CD4-positive, alpha-beta memory T cell (primary cell): ENCODE results near the gene SLC4A3. TPM values are rescaled to one million over a fixed set of nuclear protein-coding genes. Genes with fewer than 3 reads are reported as not detected.
A peak's percentile ranks its signal among the peaks of the same experiment; 100 is the strongest.

Experiments
- CTCF ChIA-PET: fragments of 350-600 bp; sonication (Branson Sonifier 250); formaldehyde crosslinking; loops from one replicate; lab custom pipeline; 2021; ENCODE audit warnings: inconsistent platforms; ENCODE audit not compliant: partially characterized antibody; lab: Charles Lee
- POLR2A ChIA-PET: fragments of 350-600 bp; sonication (Branson Sonifier 250); formaldehyde crosslinking; loops from one replicate; lab custom pipeline; 2021; ENCODE audit not compliant: partially characterized antibody; lab: Charles Lee
- DNase-seq, 5 donors: peaks; one replicate each; pipeline versions ENCODE4 v3.0.0 to v3.0.0-alpha.2; 2020 to 2022; ENCODE audit warnings: mixed read lengths in 1 of 5
- H3K27ac ChIP-seq: one replicate; pipeline ENCODE4 v1.7.0; 2013; ENCODE audit warnings: low read depth, low read length
- H3K27me3 ChIP-seq: 2 replicates; pipeline ENCODE4 v1.7.0; 2013; ENCODE audit warnings: mild to moderate bottlenecking, low read length, moderate library complexity; ENCODE audit not compliant: insufficient read depth
- H3K36me3 ChIP-seq: 2 replicates; pipeline ENCODE4 v1.7.0; 2013; ENCODE audit warnings: mild to moderate bottlenecking, low read length, moderate library complexity; ENCODE audit not compliant: insufficient read depth
- H3K4me1 ChIP-seq: 2 replicates; pipeline ENCODE4 v1.7.0; 2013; ENCODE audit warnings: mild to moderate bottlenecking, low read length, moderate library complexity; ENCODE audit not compliant: insufficient read depth
- H3K4me3 ChIP-seq, 2 donors: one replicate each; pipeline ENCODE4 v1.7.0; 2013; ENCODE audit warnings: low read length in 2 of 2, mild to moderate bottlenecking in 1 of 2
- H3K9me3 ChIP-seq, 2 donors: one replicate each; pipeline ENCODE4 v1.7.0; 2013; ENCODE audit warnings: low read length in 2 of 2, control low read depth in 1 of 2; ENCODE audit not compliant: control insufficient read depth in 1 of 2
- H3K27ac Mint-ChIP-seq, 7 donors: one replicate each; pipeline ENCODE4 v1.8.0; 2020 to 2021; ENCODE audit warnings: mixed read lengths in 7 of 7, mild to moderate bottlenecking in 6 of 7, inconsistent platforms in 3 of 7, moderate library complexity in 3 of 7
- H3K27me3 Mint-ChIP-seq, 2 donors: one replicate each; pipeline ENCODE4 v1.8.0; 2020 to 2021; ENCODE audit warnings: mixed read lengths in 2 of 2
- H3K36me3 Mint-ChIP-seq, 2 donors: one replicate each; pipeline ENCODE4 v1.8.0; 2020 to 2021; ENCODE audit warnings: mixed read lengths in 2 of 2, inconsistent platforms in 1 of 2, mild to moderate bottlenecking in 1 of 2
- H3K4me1 Mint-ChIP-seq, 4 donors: one replicate each; pipeline ENCODE4 v1.8.0; 2020 to 2021; ENCODE audit warnings: mixed read lengths in 4 of 4, mild to moderate bottlenecking in 1 of 4
- H3K4me3 Mint-ChIP-seq, 8 donors: one replicate each; pipeline ENCODE4 v1.8.0; 2020 to 2021; ENCODE audit warnings: mixed read lengths in 8 of 8, mild to moderate bottlenecking in 7 of 8, moderate library complexity in 6 of 8, inconsistent platforms in 3 of 8
- H3K9me3 Mint-ChIP-seq, 8 donors: one replicate each; pipeline ENCODE4 v1.8.0; 2020 to 2021; ENCODE audit warnings: mixed read lengths in 8 of 8, mild to moderate bottlenecking in 5 of 8, inconsistent platforms in 3 of 8, moderate library complexity in 1 of 8
- intact Hi-C: fragments of 100-400 bp; cut with micrococcal nuclease; formaldehyde crosslinking; loops from one replicate; pipeline ENCODE4 v1.15.1; 2023
- polyA plus RNA-seq, 2 donors: library from polyadenylated mRNA; unstranded; fragments of 300-500 nt; fragmentation: Illumina TruSeq; gene quantifications; one replicate each; pipeline ENCODE4 v1.2.3, GENCODE V29; 2021
- total RNA-seq, 2 experiments: library from RNA; stranded (reverse); gene quantifications; one replicate each; pipeline ENCODE4 v1.2.3, GENCODE V29; 2021

SLC4A3 gene
- total and polyA plus RNA-seq, 4 experiments from 2014 or later = not detected

- H3K36me3 ChIP-seq = no peaks in the 10 kb centered on the region
- H3K27ac ChIP-seq = no peak overlapping the region
- H3K9me3 Mint-ChIP-seq = no peaks in the 10 kb centered on the region
- H3K36me3 Mint-ChIP-seq = no peaks in the 10 kb centered on the region
- peaks cover 1 to 6% of the 10 kb centered on the region in 2 donors for H3K27me3 Mint-ChIP-seq
- no peaks in the 10 kb centered on the region for H3K27me3 ChIP-seq
- H3K4me3 Mint-ChIP-seq = no peak overlapping the region
- ChIA-PET POLR2A (no interaction called here), CTCF (interaction anchor here (1.0 kb wide), 1 partner anchor 80 kb away, joined by 3 read pairs; no protein-coding TSS in a partner anchor)
- no peaks in the 10 kb centered on the region for H3K9me3 ChIP-seq
- H3K4me3 ChIP-seq = no peak overlapping the region
- H3K4me1 ChIP-seq = no peaks in the 10 kb centered on the region
- no peaks in the 10 kb centered on the region for H3K4me1 Mint-ChIP-seq
- intact Hi-C loops = no loop called here
- no peak for DNase-seq
- peak overlapping the region in 1 of 7 donors; percentile 61 for H3K27ac Mint-ChIP-seq
Measured at GRCh38 chr2:219620546-219620945, 6.9 kb upstream of the SLC4A3 start.

GRCh38 chr2:219621935-219622334 is 5.5 kb upstream of the SLC4A3 start:
- Mint-ChIP-seq H3K4me1 (peaks cover 0 to 6% (median 4%) of the 10 kb centered on the region in 4 donors), H3K27me3 (peaks cover 8 to 16% of the 10 kb centered on the region in 2 donors), H3K9me3 (no peaks in the 10 kb centered on the region), H3K4me3 (no peak overlapping the region), H3K36me3 (no peaks in the 10 kb centered on the region), H3K27ac (no peak overlapping the region)
- H3K9me3 ChIP-seq = no peaks in the 10 kb centered on the region
- intact Hi-C loops = no loop called here
- ChIA-PET POLR2A (no interaction called here), CTCF (no interaction called here)
- H3K4me1 ChIP-seq = no peaks in the 10 kb centered on the region
- H3K27me3 ChIP-seq = peaks cover 8% of the 10 kb centered on the region
- no peak overlapping the region for H3K4me3 ChIP-seq
- H3K36me3 ChIP-seq = no peaks in the 10 kb centered on the region
- DNase-seq = no peak
- H3K27ac ChIP-seq = no peak overlapping the region

- H3K4me3 Mint-ChIP-seq = no peak overlapping the region
- CTCF ChIA-PET = no interaction called here
Measured at GRCh38 chr2:219622472-219622871, 5.0 kb upstream of the SLC4A3 start.

GRCh38 chr2:219624565-219624964 is 2.9 kb upstream of the SLC4A3 start:
- no peak overlapping the region for H3K27ac ChIP-seq
- Mint-ChIP-seq H3K9me3 (no peaks in the 10 kb centered on the region), H3K36me3 (no peaks in the 10 kb centered on the region), H3K4me1 (peaks cover 0 to 8% (median 6%) of the 10 kb centered on the region in 4 donors), H3K27ac (no peak overlapping the region), H3K27me3 (peaks cover 15 to 20% of the 10 kb centered on the region in 2 donors), H3K4me3 (no peak overlapping the region)
- CTCF ChIA-PET = interaction anchor here (1.0 to 1.3 kb wide), 2 partner anchors 24 to 64 kb away, joined by 3 to 4 read pairs; no protein-coding TSS in a partner anchor
- intact Hi-C loops = no loop called here
- H3K4me1 ChIP-seq = no peaks in the 10 kb centered on the region
- H3K9me3 ChIP-seq = no peaks in the 10 kb centered on the region
- peaks cover 20% of the 10 kb centered on the region for H3K27me3 ChIP-seq
- H3K4me3 ChIP-seq = no peak overlapping the region
- no peak for DNase-seq
- POLR2A ChIA-PET = no interaction called here
- H3K36me3 ChIP-seq = no peaks in the 10 kb centered on the region

More at GRCh38 chr2:219622472-219622871, 5.0 kb upstream of the SLC4A3 start:
- no peaks in the 10 kb centered on the region for H3K9me3 ChIP-seq
- H3K36me3 ChIP-seq = no peaks in the 10 kb centered on the region
- H3K4me1 Mint-ChIP-seq = peaks cover 0 to 8% (median 6%) of the 10 kb centered on the region in 4 donors
- peaks cover 9 to 18% of the 10 kb centered on the region in 2 donors for H3K27me3 Mint-ChIP-seq
- POLR2A ChIA-PET = no interaction called here
- no peak overlapping the region for H3K27ac ChIP-seq
- intact Hi-C loops = no loop called here
- H3K36me3 Mint-ChIP-seq = no peaks in the 10 kb centered on the region
- no peak overlapping the region for H3K4me3 ChIP-seq
- no peaks in the 10 kb centered on the region for H3K9me3 Mint-ChIP-seq
- DNase-seq = no peak
- no peaks in the 10 kb centered on the region for H3K4me1 ChIP-seq
- peaks cover 11% of the 10 kb centered on the region for H3K27me3 ChIP-seq
- no peak overlapping the region for H3K27ac Mint-ChIP-seq

- Mint-ChIP-seq H3K27ac (no peak overlapping the region), H3K36me3 (no peaks in the 10 kb centered on the region), H3K27me3 (peaks cover 15 to 20% of the 10 kb centered on the region in 2 donors), H3K9me3 (no peaks in the 10 kb centered on the region), H3K4me3 (no peak overlapping the region), H3K4me1 (peaks cover 0 to 8% (median 6%) of the 10 kb centered on the region in 4 donors)
- ChIA-PET POLR2A (no interaction called here), CTCF (no interaction called here)
- H3K9me3 ChIP-seq = no peaks in the 10 kb centered on the region
- peaks cover 20% of the 10 kb centered on the region for H3K27me3 ChIP-seq
- DNase-seq = no peak
- H3K36me3 ChIP-seq = no peaks in the 10 kb centered on the region
- no peak overlapping the region for H3K4me3 ChIP-seq
- H3K27ac ChIP-seq = no peak overlapping the region
- no peaks in the 10 kb centered on the region for H3K4me1 ChIP-seq
- intact Hi-C loops = no loop called here
Measured at GRCh38 chr2:219625179-219625578, 2.3 kb upstream of the SLC4A3 start.

GRCh38 chr2:219626540-219626939 is 890 bp upstream of the SLC4A3 start:
- intact Hi-C loops = no loop called here
- peaks cover 0 to 8% (median 6%) of the 10 kb centered on the region in 4 donors for H3K4me1 Mint-ChIP-seq
- no peak for DNase-seq
- no peaks in the 10 kb centered on the region for H3K9me3 Mint-ChIP-seq
- peak overlapping the region in 7 of 8 donors; percentile 56 to 84 (median 80) for H3K4me3 Mint-ChIP-seq
- H3K9me3 ChIP-seq = no peaks in the 10 kb centered on the region
- H3K27ac ChIP-seq = no peak overlapping the region
- H3K27me3 ChIP-seq = peaks cover 20% of the 10 kb centered on the region
- no peaks in the 10 kb centered on the region for H3K36me3 ChIP-seq
- H3K4me1 ChIP-seq = no peaks in the 10 kb centered on the region
- ChIA-PET CTCF (no interaction called here), POLR2A (no interaction called here)
- H3K4me3 ChIP-seq = no peak overlapping the region
- H3K36me3 Mint-ChIP-seq = no peaks in the 10 kb centered on the region
- peaks cover 18 to 30% of the 10 kb centered on the region in 2 donors for H3K27me3 Mint-ChIP-seq
- no peak overlapping the region for H3K27ac Mint-ChIP-seq

GRCh38 chr2:219628235-219628985 is 980 bp downstream of the SLC4A3 start:
- ChIA-PET POLR2A (no interaction called here), CTCF (no interaction called here)
- no peaks in the 10 kb centered on the region for H3K36me3 Mint-ChIP-seq
- Histone ChIP-seq H3K4me3 (no peak overlapping the region), H3K36me3 (no peaks in the 10 kb centered on the region), H3K27ac (no peak overlapping the region), H3K9me3 (no peaks in the 10 kb centered on the region), H3K27me3 (peaks cover 20% of the 10 kb centered on the region), H3K4me1 (no peaks in the 10 kb centered on the region)
- intact Hi-C loops = no loop called here
- no peak for DNase-seq
- H3K4me3 Mint-ChIP-seq = peak overlapping the region in 5 of 8 donors; percentile 17 to 59 (median 39)
- H3K27ac Mint-ChIP-seq = no peak overlapping the region
- no peaks in the 10 kb centered on the region for H3K9me3 Mint-ChIP-seq
- peaks cover 18 to 34% of the 10 kb centered on the region in 2 donors for H3K27me3 Mint-ChIP-seq
- H3K4me1 Mint-ChIP-seq = peaks cover 0 to 8% (median 6%) of the 10 kb centered on the region in 4 donors
